A673 (cell line): ENCODE results near the gene CCDC12. TPM values are rescaled to one million over a fixed set of nuclear protein-coding genes. Genes with fewer than 3 reads are reported as not detected.

Source experiments
- BruUV-seq: library from RNA; stranded (reverse); fragments of 400-500 nt; replicated peaks from 2 replicates; lab custom pipeline; 2021; lab: Mats Ljungman, UMichigan
- CTCF ChIA-PET: fragments of 300-600 bp; sonication (Branson Sonifier 250); formaldehyde crosslinking; loops from one replicate; lab custom pipeline; 2022; ENCODE audit warnings: antibody characterized with exemption; lab: Charles Lee
- POLR2A ChIA-PET: fragments of 300-600 bp; sonication (Branson Sonifier 250); formaldehyde crosslinking; loops from one replicate; lab custom pipeline; 2022; ENCODE audit warnings: antibody characterized with exemption; ENCODE audit not compliant: low non-redundant PET; lab: Charles Lee
- DNase-seq: peaks from one replicate; pipeline ENCODE4 v3.0.0-alpha.2; 2015; ENCODE audit warnings: low spot score
- H3K27ac ChIP-seq: fragments of 200-600 bp; sonication (generic); 2 replicates; pipeline ENCODE4 v1.5.1; 2016; ENCODE audit warnings: mixed run types, low read depth, mild to moderate bottlenecking, mixed read lengths, antibody characterized with exemption, low read length; ENCODE audit not compliant: poor library complexity, severe bottlenecking
- H3K27me3 ChIP-seq: fragments of 200-600 bp; sonication (generic); replicated peaks from 2 replicates; pipeline ENCODE4 v1.6.1; 2017; ENCODE audit warnings: mixed run types, low read depth, mild to moderate bottlenecking, mixed read lengths, antibody characterized with exemption, low read length; ENCODE audit not compliant: insufficient read depth, poor library complexity
- H3K36me3 ChIP-seq: fragments of 200-600 bp; sonication (generic); 2 replicates; pipeline ENCODE4 v1.6.1; 2016; ENCODE audit warnings: mixed run types, mild to moderate bottlenecking, mixed read lengths, antibody characterized with exemption, low read length; ENCODE audit not compliant: insufficient read depth, poor library complexity, severe bottlenecking
- H3K4me1 ChIP-seq: fragments of 200-600 bp; sonication (generic); 2 replicates; pipeline ENCODE4 v1.6.1; 2017; ENCODE audit warnings: mixed run types, mild to moderate bottlenecking, mixed read lengths, antibody characterized with exemption, low read length; ENCODE audit not compliant: insufficient read depth, poor library complexity, severe bottlenecking
- H3K4me3 ChIP-seq: fragments of 200-600 bp; sonication (generic); 2 replicates; pipeline ENCODE4 v1.5.1; 2016; ENCODE audit warnings: low read depth, mixed run types, mild to moderate bottlenecking, mixed read lengths, low read length; ENCODE audit not compliant: poor library complexity, severe bottlenecking
- H3K9me3 ChIP-seq: fragments of 200-600 bp; sonication (generic); 2 replicates; pipeline ENCODE4 v1.6.1; 2016; ENCODE audit warnings: mixed run types, low read depth, mild to moderate bottlenecking, mixed read lengths, antibody characterized with exemption, low read length; ENCODE audit not compliant: poor library complexity, severe bottlenecking
- CTCF ChIP-seq: fragments of 300-800, 200-600 bp; sonication (generic); conservative IDR thresholded peaks from 2 replicates; pipeline ENCODE4 v1.5.1; 2017; ENCODE audit warnings: low read depth, mild to moderate bottlenecking, antibody characterized with exemption, low read length, moderate library complexity, mixed read lengths
- EZH2 ChIP-seq: fragments of 200-600 bp; sonication (generic); IDR thresholded peaks from 2 replicates; pipeline ENCODE4 v1.6.1; 2017; ENCODE audit warnings: borderline replicate concordance, low read depth, mild to moderate bottlenecking, mixed read lengths, antibody characterized with exemption, low read length; ENCODE audit not compliant: poor library complexity, severe bottlenecking
- intact Hi-C: fragments of 100-400 bp; cut with micrococcal nuclease; formaldehyde crosslinking; loops from one replicate; pipeline ENCODE4 v1.10.0; 2022; ENCODE audit not compliant: unreplicated experiment
- total RNA-seq: library from RNA; stranded (reverse); gene quantifications from 2 replicates; pipeline ENCODE4 v1.2.3, GENCODE V29; 2021

Gene CCDC12
- total RNA-seq, 1 experiment from 2014 or later: 28.2 TPM

GRCh38 chr3:46897829-46898320, 78.7 kb downstream of the CCDC12 start:
- DNase-seq: no peak
- BruUV-seq: no TSS peak
- Histone ChIP-seq H3K4me1 (no peaks in the 10 kb centered on the region), H3K27ac (no peak overlapping the region), H3K9me3 (no peaks in the 10 kb centered on the region), H3K4me3 (no peak overlapping the region), H3K27me3 (no peaks in the 10 kb centered on the region), H3K36me3 (no peaks in the 10 kb centered on the region)
- TF ChIP-seq CTCF (no peak), EZH2 (no peak)
- ChIA-PET CTCF (no interaction called here), POLR2A (no interaction called here)
- intact Hi-C loops: no loop called here

GRCh38 chr3:46897031-46897430, 79.5 kb downstream of the CCDC12 start:
- no TSS peak for BruUV-seq
- H3K4me3 ChIP-seq: no peak overlapping the region
- no peaks in the 10 kb centered on the region for H3K36me3 ChIP-seq
- DNase-seq: no peak
- intact Hi-C loops: no loop called here
- TF ChIP-seq CTCF (no peak), EZH2 (no peak)
- ChIA-PET POLR2A (no interaction called here), CTCF (no interaction called here)
- no peaks in the 10 kb centered on the region for H3K27me3 ChIP-seq
- no peaks in the 10 kb centered on the region for H3K9me3 ChIP-seq
- no peak overlapping the region for H3K27ac ChIP-seq
- no peaks in the 10 kb centered on the region for H3K4me1 ChIP-seq

GRCh38 chr3:46896386-46896785, 80.2 kb downstream of the CCDC12 start:
- H3K9me3 ChIP-seq: no peaks in the 10 kb centered on the region
- H3K27ac ChIP-seq: no peak overlapping the region
- no peak for TF ChIP-seq EZH2
- no peak for TF ChIP-seq CTCF
- DNase-seq: no peak
- H3K27me3 ChIP-seq: no peaks in the 10 kb centered on the region
- H3K4me3 ChIP-seq: no peak overlapping the region
- CTCF ChIA-PET: interaction anchor here (0.5 kb wide), 1 partner anchor 250 kb away, joined by 5 read pairs; no protein-coding TSS in a partner anchor
- POLR2A ChIA-PET: no interaction called here
- intact Hi-C loops: no loop called here
- H3K36me3 ChIP-seq: no peaks in the 10 kb centered on the region
- no TSS peak for BruUV-seq
- H3K4me1 ChIP-seq: no peaks in the 10 kb centered on the region
